T-helper 9 cell (primary cell): ENCODE measurements around the gene ZFP36L1.

ENCODE experiments used
- DNase-seq: peaks from one replicate; pipeline ENCODE4 v3.0.0-alpha.2; 2020

The ZFP36L1 gene

GRCh38 chr14:68815298-68816182, 22.7 kb upstream of the ZFP36L1 start:
- DNase-seq, result no peak

GRCh38 chr14:68814539-68815297, 21.9 kb upstream of the ZFP36L1 start:
- peak; percentile 42 for DNase-seq

- DNase-seq, result no peak
Observed at GRCh38 chr14:68814238-68814538, 21.3 kb upstream of the ZFP36L1 start.

GRCh38 chr14:68813318-68813838, 20.5 kb upstream of the ZFP36L1 start:
- no peak for DNase-seq

GRCh38 chr14:68811171-68811570, 18.3 kb upstream of the ZFP36L1 start:
- no peak for DNase-seq

- no peak for DNase-seq
Observed at GRCh38 chr14:68810173-68811153, 17.6 kb upstream of the ZFP36L1 start.

- DNase-seq, result no peak
Observed at GRCh38 chr14:68809524-68809923, 16.7 kb upstream of the ZFP36L1 start.

GRCh38 chr14:68808696-68809480, 16.0 kb upstream of the ZFP36L1 start:
- no peak for DNase-seq

- no peak for DNase-seq
Observed at GRCh38 chr14:68807987-68808386, 15.1 kb upstream of the ZFP36L1 start.

GRCh38 chr14:68807148-68807600, 14.3 kb upstream of the ZFP36L1 start:
- DNase-seq, result no peak

GRCh38 chr14:68806526-68807147, 13.8 kb upstream of the ZFP36L1 start:
- DNase-seq, result no peak

- DNase-seq, result no peak
Observed at GRCh38 chr14:68805414-68805813, 12.5 kb upstream of the ZFP36L1 start.

GRCh38 chr14:68801631-68802030, 8.8 kb upstream of the ZFP36L1 start:
- no peak for DNase-seq

GRCh38 chr14:68800953-68801352, 8.1 kb upstream of the ZFP36L1 start:
- DNase-seq, result no peak

- no peak for DNase-seq
Observed at GRCh38 chr14:68800390-68800789, 7.5 kb upstream of the ZFP36L1 start.

- no peak for DNase-seq
Observed at GRCh38 chr14:68798621-68799020, 5.8 kb upstream of the ZFP36L1 start.

- no peak for DNase-seq
Observed at GRCh38 chr14:68797121-68797670, 4.3 kb upstream of the ZFP36L1 start.

- DNase-seq, result no peak
Observed at GRCh38 chr14:68796418-68797101, 3.7 kb upstream of the ZFP36L1 start.

- DNase-seq, result peak; percentile 75
Observed at GRCh38 chr14:68795597-68796417, 2.9 kb upstream of the ZFP36L1 start.
